ENCODE results near the gene TAS1R3.

GRCh38 chr1:1337793-1338147 lies 6.7 kb downstream of the TAS1R3 start:
- TF ChIP-seq POLR2A (IDR thresholded peaks at IDR 0.05): no peak
- TF ChIP-seq, protein P1, sequence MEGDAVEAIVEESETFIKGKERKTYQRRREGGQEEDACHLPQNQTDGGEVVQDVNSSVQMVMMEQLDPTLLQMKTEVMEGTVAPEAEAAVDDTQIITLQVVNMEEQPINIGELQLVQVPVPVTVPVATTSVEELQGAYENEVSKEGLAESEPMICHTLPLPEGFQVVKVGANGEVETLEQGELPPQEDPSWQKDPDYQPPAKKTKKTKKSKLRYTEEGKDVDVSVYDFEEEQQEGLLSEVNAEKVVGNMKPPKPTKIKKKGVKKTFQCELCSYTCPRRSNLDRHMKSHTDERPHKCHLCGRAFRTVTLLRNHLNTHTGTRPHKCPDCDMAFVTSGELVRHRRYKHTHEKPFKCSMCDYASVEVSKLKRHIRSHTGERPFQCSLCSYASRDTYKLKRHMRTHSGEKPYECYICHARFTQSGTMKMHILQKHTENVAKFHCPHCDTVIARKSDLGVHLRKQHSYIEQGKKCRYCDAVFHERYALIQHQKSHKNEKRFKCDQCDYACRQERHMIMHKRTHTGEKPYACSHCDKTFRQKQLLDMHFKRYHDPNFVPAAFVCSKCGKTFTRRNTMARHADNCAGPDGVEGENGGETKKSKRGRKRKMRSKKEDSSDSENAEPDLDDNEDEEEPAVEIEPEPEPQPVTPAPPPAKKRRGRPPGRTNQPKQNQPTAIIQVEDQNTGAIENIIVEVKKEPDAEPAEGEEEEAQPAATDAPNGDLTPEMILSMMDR (IDR thresholded peaks at IDR 0.05): no peak

Data from lower leg skin (tissue), 3 donors.